DMS79 (cell line): ENCODE measurements around the gene FAM76A.
"Not testable (repeated sequence)": the region's sequence is repeated elsewhere in the genome, so short reads cannot be mapped to it uniquely, and the experiment has no call there.

ENCODE experiments used
- DNase-seq: peaks from one replicate; lab custom pipeline; 2025; lab: John Stamatoyannopoulos, UW

FAM76A gene

DNA sequence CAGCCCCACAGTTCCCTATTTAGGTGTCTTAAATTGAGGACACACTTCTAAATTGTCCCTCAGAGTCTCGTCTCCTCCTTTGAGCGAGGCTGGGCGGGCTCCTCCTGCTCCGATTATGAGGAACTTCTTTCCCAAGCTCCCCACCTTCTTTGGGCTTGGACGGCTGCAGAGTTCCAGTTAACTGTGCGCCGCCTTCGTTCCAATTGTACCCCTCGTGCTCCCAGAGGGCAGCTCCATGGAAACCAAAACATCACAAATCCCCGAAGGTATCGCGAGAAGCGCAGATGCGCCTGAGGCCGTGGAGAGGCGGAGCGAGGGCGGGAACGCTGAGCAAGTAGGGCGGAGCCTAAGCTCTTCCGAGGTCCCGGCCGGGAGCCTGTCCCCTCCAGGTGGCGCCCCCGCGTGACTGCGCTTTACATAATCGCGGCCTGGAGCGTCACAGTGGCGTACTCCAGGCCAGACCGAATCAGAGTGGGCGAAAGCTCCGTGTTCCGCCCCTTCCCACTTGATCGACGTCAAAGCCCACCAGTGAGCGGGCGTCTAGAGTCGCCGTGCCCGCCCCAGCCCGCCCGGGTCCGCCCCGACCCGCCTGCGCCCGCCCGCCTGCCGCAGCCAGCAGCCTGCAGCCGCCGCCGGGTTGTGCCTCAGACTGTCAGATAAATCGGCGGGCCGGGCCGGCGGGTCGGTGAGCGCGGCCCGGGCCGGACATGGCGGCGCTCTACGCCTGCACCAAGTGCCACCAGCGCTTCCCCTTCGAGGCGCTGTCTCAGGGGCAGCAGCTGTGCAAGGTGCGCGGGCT is at the start of gene FAM76A:
TSS of gene FAM76A (plus strand) at position 588 of the 799 bp plus-strand sequence. CDS start at position 708, 120 bp downstream.
- DNase-seq = peak; percentile 99

- DNase-seq = no peak
Measured at GRCh38 chr1:27676410-27676809, 49.4 kb upstream of the FAM76A start.

DNA sequence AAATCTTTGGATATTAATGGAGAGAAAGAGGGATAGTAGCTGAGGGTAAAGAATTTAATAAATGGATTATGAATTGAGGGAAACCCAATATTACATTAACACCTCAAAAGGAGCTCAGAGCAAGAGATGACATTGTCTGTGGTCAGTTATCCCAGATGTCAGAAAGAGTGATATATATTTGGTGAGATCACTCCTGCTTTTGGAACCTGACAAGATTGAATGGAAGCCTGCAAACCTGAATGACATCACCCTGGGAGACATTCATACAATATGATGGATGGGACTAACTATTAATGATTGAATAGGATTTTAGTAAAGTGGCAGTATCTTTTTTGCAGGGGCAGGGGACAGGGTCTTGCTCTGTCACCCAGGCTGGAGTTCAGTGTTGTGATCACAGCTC is 47.0 kb upstream of the FAM76A start:
- DNase-seq = no peak

DNA sequence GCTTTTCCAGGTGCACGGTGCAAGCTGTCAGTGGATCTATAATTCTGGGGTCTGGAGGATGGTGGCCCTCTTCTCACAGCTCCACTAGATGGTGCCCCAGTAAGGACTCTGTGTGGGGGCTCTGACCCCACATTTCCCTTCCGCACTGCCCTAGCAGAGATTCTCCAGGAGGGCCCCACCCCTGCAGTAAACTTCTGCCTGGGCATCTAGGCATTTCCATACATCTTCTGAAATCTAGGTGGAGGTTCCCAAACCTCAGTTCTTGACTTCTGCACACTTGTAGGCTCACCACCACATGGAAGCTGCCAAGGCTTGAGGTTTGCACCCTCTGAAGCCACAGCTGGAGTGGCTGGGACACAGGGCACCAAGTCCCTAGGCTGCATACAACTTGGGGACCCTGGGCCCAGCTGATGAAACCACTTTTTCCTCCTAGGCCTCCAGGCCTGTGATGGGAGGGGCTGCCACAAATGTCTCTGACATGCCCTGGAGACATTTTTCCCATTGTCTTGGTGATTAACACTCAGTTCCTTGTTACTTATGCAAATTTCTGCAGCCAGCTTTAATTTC is 45.5 kb upstream of the FAM76A start:
- DNase-seq = not testable (repeated sequence)

GRCh38 chr1:27681580-27681979 is 44.2 kb upstream of the FAM76A start:
- not testable (repeated sequence) for DNase-seq

- no peak for DNase-seq
Measured at GRCh38 chr1:27682351-27682944, 43.3 kb upstream of the FAM76A start.

- DNase-seq = no peak
Measured at GRCh38 chr1:27684176-27684575, 41.6 kb upstream of the FAM76A start.

GRCh38 chr1:27686223-27686990 is 39.4 kb upstream of the FAM76A start:
- no peak for DNase-seq

DNA sequence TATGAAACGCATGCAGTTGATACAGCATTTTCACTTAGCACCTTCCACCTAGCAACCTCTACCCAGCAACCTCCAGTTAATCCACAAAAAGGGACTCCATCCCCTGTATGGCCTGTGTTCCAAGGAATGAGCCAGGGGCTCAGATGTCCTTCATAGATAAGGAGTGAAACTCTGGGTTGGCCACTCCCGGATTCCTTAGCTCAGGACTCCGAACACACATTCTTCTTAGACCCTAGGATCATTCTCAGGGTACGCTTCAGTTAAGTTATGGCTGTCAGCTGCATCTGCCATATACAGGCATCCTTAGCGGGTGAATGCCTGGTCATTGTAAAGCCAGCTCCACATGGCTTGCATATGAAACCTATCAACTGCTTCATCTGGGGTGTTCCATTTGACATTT is 37.9 kb upstream of the FAM76A start:
- no peak for DNase-seq

DNA sequence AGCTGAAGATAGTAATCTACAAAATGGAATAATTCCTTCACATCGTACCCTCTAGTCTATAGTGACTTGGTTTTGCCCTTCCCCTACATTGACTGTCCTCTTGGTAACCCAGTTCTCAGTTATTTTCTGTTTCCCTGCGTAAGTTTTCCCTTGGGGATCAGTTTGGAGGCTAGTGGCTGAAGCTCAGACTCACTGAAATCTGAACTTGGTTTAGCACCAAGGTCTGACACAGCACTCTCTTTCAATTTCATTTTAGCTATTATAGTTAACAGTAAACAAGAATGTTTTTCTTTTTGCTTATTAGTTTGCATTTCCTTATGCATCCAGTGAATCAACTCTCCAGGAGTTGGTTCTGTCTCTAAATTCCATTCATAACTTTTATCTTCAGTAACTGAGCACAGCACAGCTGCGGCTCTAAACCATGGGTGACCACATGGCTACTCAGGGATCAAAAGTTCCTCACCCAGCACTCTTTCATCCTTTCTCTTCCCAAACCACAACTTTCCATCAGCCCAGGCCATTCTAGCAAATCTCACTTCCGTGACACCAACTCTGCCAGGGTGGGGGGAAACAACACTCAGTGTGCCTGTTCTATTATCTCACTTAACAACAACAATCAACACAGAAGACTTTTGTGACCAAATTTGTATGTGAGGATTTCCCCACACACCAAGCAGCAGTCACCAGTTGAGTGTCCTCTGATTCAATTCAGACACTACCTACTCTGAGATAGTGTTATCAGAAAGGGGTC is 36.2 kb upstream of the FAM76A start:
- no peak for DNase-seq

DNA sequence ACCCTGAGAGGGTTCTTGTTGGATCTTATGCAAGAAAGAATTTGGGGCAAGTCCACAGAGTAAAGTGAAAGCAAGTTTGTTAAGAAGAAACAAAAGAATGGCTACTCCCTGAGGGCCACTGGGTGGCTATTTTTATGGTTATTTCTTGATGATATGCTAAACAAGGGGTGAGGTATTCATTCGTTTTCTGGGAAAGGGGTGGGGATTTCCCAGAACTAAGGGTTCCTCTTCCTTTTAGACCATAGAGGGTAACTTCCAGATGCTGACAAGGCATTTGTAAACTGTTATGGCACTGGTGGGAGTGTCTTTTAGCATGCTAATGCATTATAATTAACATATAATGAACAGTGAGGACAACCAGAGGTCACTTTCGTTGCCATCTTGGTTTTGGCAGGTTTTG is 35.6 kb upstream of the FAM76A start:
- no peak for DNase-seq

- not testable (repeated sequence) for DNase-seq
Measured at GRCh38 chr1:27696835-27697234, 28.9 kb upstream of the FAM76A start.

GRCh38 chr1:27704958-27705357 is 20.8 kb upstream of the FAM76A start:
- DNase-seq = no peak

DNA sequence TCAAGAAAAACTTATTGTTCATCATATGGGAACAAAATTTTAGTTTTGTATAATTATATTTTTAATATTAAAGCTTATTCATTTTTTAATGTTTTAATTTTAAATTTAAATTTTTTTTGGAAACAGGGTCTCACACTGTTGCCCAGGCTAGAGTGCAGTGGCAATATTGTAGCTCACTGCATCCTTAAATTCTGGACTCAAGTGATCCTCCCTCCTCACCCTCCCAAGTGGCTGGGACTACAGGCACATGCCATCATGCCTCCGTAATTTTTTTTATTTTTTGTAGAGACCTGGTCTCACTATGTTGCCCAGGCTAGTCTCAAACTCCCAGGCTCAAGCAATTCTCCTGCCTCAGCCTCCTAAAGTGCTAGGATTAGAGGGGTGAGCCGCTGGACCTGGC is 20.2 kb upstream of the FAM76A start:
- DNase-seq = no peak

- DNase-seq = no peak
Measured at GRCh38 chr1:27710574-27710973, 15.2 kb upstream of the FAM76A start.

DNA sequence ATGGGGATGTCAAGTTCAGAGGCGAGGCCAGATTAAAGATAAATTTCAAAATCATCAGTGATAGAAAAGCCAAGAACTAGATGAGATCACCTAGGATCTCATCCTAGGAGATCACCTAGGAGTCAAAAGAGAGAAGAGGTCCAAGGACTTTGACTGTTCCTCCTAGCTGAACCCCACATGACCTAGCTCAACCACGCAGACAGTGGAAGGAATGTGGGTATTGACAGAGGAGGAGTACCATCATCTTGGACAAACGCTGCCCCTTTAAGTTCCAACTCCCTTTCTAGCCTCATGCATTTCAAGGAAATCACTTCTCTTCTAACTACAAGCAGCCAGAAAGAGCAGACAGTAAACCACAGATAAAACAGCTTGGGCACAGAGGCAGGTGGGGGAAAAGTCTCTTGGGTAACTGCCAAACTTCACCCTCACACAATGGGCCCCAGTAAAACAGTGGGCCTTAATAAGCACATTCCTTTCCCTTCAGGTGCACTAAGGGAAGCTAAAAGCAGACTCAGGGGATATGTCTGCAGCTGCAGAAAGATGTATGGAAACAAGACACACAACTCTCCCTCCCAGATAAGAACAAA is 12.5 kb upstream of the FAM76A start:
- DNase-seq = no peak

DNA sequence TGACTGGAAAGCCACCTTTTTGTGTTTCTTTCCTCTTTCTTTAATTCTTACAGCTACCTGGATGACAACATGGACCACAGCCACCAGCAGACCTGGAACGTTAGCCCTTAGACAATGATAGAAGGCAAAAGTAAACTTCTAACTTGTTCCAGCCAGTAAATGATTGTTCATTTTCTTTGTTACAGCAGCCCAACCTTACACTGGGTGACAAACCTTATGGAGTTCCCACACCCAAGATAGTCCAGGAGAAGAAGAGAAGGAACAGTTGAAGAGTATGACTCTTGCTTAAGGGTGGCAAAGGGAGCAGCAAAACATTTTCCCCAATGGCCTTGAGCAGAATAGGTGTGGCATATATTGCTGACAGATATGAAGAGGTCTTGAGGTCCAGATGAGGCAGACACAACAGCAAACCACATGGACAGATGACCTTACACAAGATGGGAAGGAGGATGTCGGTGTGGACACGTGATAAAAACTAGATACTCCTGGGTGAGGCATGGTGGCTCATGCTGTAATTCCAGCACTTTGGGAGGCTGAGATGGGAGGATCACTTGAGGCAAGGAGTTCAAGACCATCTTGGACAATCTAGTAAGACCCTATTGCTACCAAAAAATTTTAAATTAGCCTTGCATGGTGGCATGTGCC is 11.8 kb upstream of the FAM76A start:
- no peak for DNase-seq

DNA sequence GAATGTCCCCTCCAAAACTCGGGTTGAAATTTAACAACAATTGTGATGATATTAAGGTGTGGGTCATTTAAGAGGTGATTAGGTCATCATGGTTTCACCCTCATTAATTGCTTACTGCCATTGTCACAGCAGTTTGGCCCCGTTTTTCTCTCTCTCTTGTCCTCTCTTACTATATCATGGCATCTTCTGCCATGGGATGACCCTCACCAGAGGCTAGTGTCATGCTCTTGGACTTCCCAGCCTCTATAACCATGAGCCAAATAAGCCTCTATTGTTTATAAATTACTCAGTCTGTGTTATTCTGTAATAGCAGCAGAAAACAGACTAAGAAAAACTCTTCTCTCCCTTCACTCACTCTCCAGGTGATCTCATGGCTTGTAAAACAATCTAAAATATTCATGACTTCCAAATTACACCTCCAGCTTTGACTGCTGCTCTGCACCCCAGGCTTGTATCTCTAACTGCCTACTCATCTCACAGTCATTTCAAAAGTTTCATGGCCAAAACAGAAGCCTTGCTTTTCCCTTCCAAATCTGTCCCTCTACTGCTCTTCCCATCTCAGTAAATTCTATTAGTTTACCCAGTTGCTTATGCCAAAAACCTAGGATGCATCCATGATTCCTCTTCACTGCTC is 9.4 kb upstream of the FAM76A start:
- no peak for DNase-seq

- no peak for DNase-seq
Measured at GRCh38 chr1:27719286-27720251, 6.2 kb upstream of the FAM76A start.
